H9 (cell line): ENCODE data around the gene NRXN3. TPM values are rescaled to one million over a fixed set of nuclear protein-coding genes. Genes with fewer than 3 reads are reported as not detected.
A peak's percentile ranks its signal among the peaks of the same experiment; 100 is the strongest.

Experiments used
- DNase-seq: peaks from one replicate; pipeline ENCODE4 v3.0.0-alpha.2; 2017
- H2AFZ ChIP-seq: one replicate; pipeline ENCODE4 v1.6.1; 2013; ENCODE audit warnings: mild to moderate bottlenecking, low read length, control low read depth, moderate library complexity
- H2AK5ac ChIP-seq: 2 replicates; pipeline ENCODE4 v1.6.1; 2013; ENCODE audit warnings: low read length, control low read depth, mixed read lengths; ENCODE audit not compliant: insufficient read length
- H2BK120ac ChIP-seq: one replicate; pipeline ENCODE4 v1.6.1; 2013; ENCODE audit warnings: low read depth, mild to moderate bottlenecking, low read length, control low read depth, inconsistent platforms; ENCODE audit not compliant: poor library complexity, severe bottlenecking
- H2BK12ac ChIP-seq: 2 replicates; pipeline ENCODE4 v1.6.1; 2013; ENCODE audit warnings: low read length, control low read depth, mixed read lengths, low read depth; ENCODE audit not compliant: insufficient read length
- H2BK15ac ChIP-seq: 2 replicates; pipeline ENCODE4 v1.6.1; 2013; ENCODE audit warnings: low read depth, low read length, control low read depth
- H2BK20ac ChIP-seq: one replicate; pipeline ENCODE4 v1.6.1; 2013; ENCODE audit warnings: low read depth, mild to moderate bottlenecking, low read length, control low read depth, inconsistent platforms; ENCODE audit not compliant: poor library complexity, severe bottlenecking
- H2BK5ac ChIP-seq: 2 replicates; pipeline ENCODE4 v1.6.1; 2013; ENCODE audit warnings: low read length, control low read depth, mixed read lengths; ENCODE audit not compliant: insufficient read length
- H3K14ac ChIP-seq: 2 replicates; pipeline ENCODE4 v1.6.1; 2013; ENCODE audit warnings: low read length, control low read depth; ENCODE audit not compliant: insufficient read depth
- H3K18ac ChIP-seq: 2 replicates; pipeline ENCODE4 v1.6.1; 2013; ENCODE audit warnings: low read depth, mild to moderate bottlenecking, mixed read lengths, low read length, control low read depth; ENCODE audit not compliant: insufficient read length
- H3K23ac ChIP-seq: 2 replicates; pipeline ENCODE4 v1.6.1; 2013; ENCODE audit warnings: low read length, control low read depth, mixed read lengths, low read depth; ENCODE audit not compliant: insufficient read length
- H3K23me2 ChIP-seq: 2 replicates; pipeline ENCODE4 v1.6.1; 2013; ENCODE audit warnings: low read depth, mild to moderate bottlenecking, mixed read lengths, low read length, control low read depth; ENCODE audit not compliant: insufficient read length, poor library complexity, severe bottlenecking
- H3K27ac ChIP-seq: 2 replicates; pipeline ENCODE4 v1.5.1; 2013; ENCODE audit warnings: low read length, control low read depth, mixed read lengths, low read depth; ENCODE audit not compliant: insufficient read length
- H3K27me3 ChIP-seq: 2 replicates; pipeline ENCODE4 v1.6.1; 2013; ENCODE audit warnings: low read length, control low read depth, inconsistent platforms; ENCODE audit not compliant: insufficient read depth
- H3K4ac ChIP-seq: 2 replicates; pipeline ENCODE4 v1.6.1; 2013; ENCODE audit warnings: low read depth, mild to moderate bottlenecking, control low read depth, inconsistent platforms, low read length, moderate library complexity
- H3K4me1 ChIP-seq: 2 replicates; pipeline ENCODE4 v1.6.1; 2013; ENCODE audit warnings: low read length, control low read depth, inconsistent platforms; ENCODE audit not compliant: insufficient read depth
- H3K4me2 ChIP-seq: 2 replicates; pipeline ENCODE4 v1.6.1; 2013; ENCODE audit warnings: low read length, control low read depth, mixed read lengths; ENCODE audit not compliant: insufficient read length, insufficient read depth
- H3K56ac ChIP-seq: 2 replicates; pipeline ENCODE4 v1.6.1; 2013; ENCODE audit warnings: low read depth, mild to moderate bottlenecking, mixed read lengths, low read length, control low read depth; ENCODE audit not compliant: insufficient read length
- H3K79me1 ChIP-seq: 2 replicates; pipeline ENCODE4 v1.6.1; 2013; ENCODE audit warnings: low read depth, mild to moderate bottlenecking, moderate library complexity, low read length, control low read depth, inconsistent platforms; ENCODE audit not compliant: insufficient read depth, poor library complexity, severe bottlenecking
- H3K79me2 ChIP-seq: 2 replicates; pipeline ENCODE4 v1.6.1; 2013; ENCODE audit warnings: low read length, control low read depth, inconsistent platforms; ENCODE audit not compliant: insufficient read depth
- H3K9ac ChIP-seq: 2 replicates; pipeline ENCODE4 v1.6.1; 2013; ENCODE audit warnings: low read length, control low read depth, mixed read lengths; ENCODE audit not compliant: insufficient read length; ENCODE audit errors: extremely low read depth
- H3K9me3 ChIP-seq: one replicate; pipeline ENCODE4 v1.6.1; 2013; ENCODE audit warnings: low read depth, low read length, inconsistent platforms; ENCODE audit not compliant: control insufficient read depth
- H3T11ph ChIP-seq: one replicate; pipeline ENCODE4 v1.6.1; 2013; ENCODE audit warnings: mild to moderate bottlenecking, low read length, control low read depth, inconsistent platforms
- H4K20me1 ChIP-seq: one replicate; pipeline ENCODE4 v1.6.1; 2013; ENCODE audit not compliant: control insufficient read depth, insufficient read length, insufficient read depth
- H4K5ac ChIP-seq: 2 replicates; pipeline ENCODE4 v1.6.1; 2013; ENCODE audit warnings: low read depth, mild to moderate bottlenecking, mixed read lengths, low read length, control low read depth; ENCODE audit not compliant: insufficient read length
- H4K8ac ChIP-seq: replicated peaks from 2 replicates; pipeline ENCODE4 v1.6.1; 2013; ENCODE audit warnings: low read length, control low read depth, mixed read lengths, low read depth; ENCODE audit not compliant: insufficient read length
- H4K91ac ChIP-seq: 2 replicates; pipeline ENCODE4 v1.6.1; 2013; ENCODE audit warnings: low read depth, mild to moderate bottlenecking, moderate library complexity, mixed read lengths, low read length, control low read depth; ENCODE audit not compliant: insufficient read length
- H3K27ac Mint-ChIP-seq, 3 experiments: 2 replicates in 2 of 3; 3 replicates in 1 of 3; pipeline ENCODE4 v1.8.0; 2020 to 2021; ENCODE audit warnings: mixed read lengths in 3 of 3, mild to moderate bottlenecking in 1 of 3, moderate library complexity in 1 of 3
- H3K27me3 Mint-ChIP-seq: 2 replicates; pipeline ENCODE4 v1.8.0; 2021; ENCODE audit warnings: low read depth, mild to moderate bottlenecking, moderate library complexity, mixed read lengths
- H3K36me3 Mint-ChIP-seq, 3 experiments: 2 replicates in 2 of 3; 3 replicates in 1 of 3; pipeline ENCODE4 v1.8.0; 2020 to 2021; ENCODE audit warnings: low read depth in 3 of 3, mixed read lengths in 3 of 3; ENCODE audit not compliant: insufficient read depth in 1 of 3
- H3K4me1 Mint-ChIP-seq, 2 experiments: 2 replicates each; pipeline ENCODE4 v1.8.0; 2020; ENCODE audit warnings: mixed read lengths in 2 of 2
- H3K4me3 Mint-ChIP-seq, 2 experiments: 2 replicates in 1 of 2; 3 replicates in 1 of 2; pipeline ENCODE4 v1.8.0; 2020 to 2021; ENCODE audit warnings: mild to moderate bottlenecking in 2 of 2, mixed read lengths in 2 of 2, moderate library complexity in 1 of 2
- H3K9me3 Mint-ChIP-seq, 2 experiments: 2 replicates in 1 of 2; 3 replicates in 1 of 2; pipeline ENCODE4 v1.8.0; 2020; ENCODE audit warnings: mild to moderate bottlenecking in 2 of 2, mixed read lengths in 2 of 2, moderate library complexity in 1 of 2
- WGBS: extraction: QIAGEN DNeasy Blood & Tissue Kit; methylation state at CpG from one replicate; pipeline ENCODE4 v1.1.7; 2013; ENCODE audit warnings: missing lambda C conversion rate, low lambda C conversion rate, mixed read lengths; ENCODE audit not compliant: insufficient read length; ENCODE audit errors: extremely low coverage; 5-methylcytosine and 5-hydroxymethylcytosine counted together
- total RNA-seq: library from RNA; stranded (reverse); gene quantifications from 2 replicates; pipeline ENCODE4 v1.2.1, GENCODE V29; 2021
- TF ChIP-seq, protein P1 (sequence below): fragments of 200-600 bp; sonication (generic); conservative IDR thresholded peaks from 3 replicates; pipeline ENCODE4 v1.8.0; 2021; ENCODE audit warnings: antibody characterized with exemption, mild to moderate bottlenecking

NRXN3 gene
- total RNA-seq, 1 experiment from 2014 or later = 1.8 TPM

- Histone ChIP-seq H2AK5ac (no peak overlapping the region), H3K79me1 (no peaks in the 10 kb centered on the region), H3K27me3 (no peaks in the 10 kb centered on the region), H3K23me2 (no peaks in the 10 kb centered on the region), H3K23ac (no peak overlapping the region), H3K14ac (no peak overlapping the region), H3K9ac (no peak overlapping the region), H4K5ac (no peak overlapping the region), H2BK5ac (no peak overlapping the region), H4K20me1 (no peaks in the 10 kb centered on the region), H2BK20ac (no peak overlapping the region), H3K4ac (no peak overlapping the region), H3K9me3 (no peaks in the 10 kb centered on the region), H3K4me1 (no peaks in the 10 kb centered on the region), H2BK120ac (no peak overlapping the region), H3T11ph (no peak overlapping the region), H4K91ac (no peak overlapping the region), H2BK12ac (no peak overlapping the region), H3K56ac (no peak overlapping the region), H3K79me2 (no peaks in the 10 kb centered on the region), H3K4me2 (no peak overlapping the region), H3K18ac (no peak overlapping the region), H2BK15ac (no peak overlapping the region), H4K8ac (no peak overlapping the region), H3K27ac (no peak overlapping the region), H2AFZ (no peak overlapping the region)
- TF ChIP-seq, protein P1, sequence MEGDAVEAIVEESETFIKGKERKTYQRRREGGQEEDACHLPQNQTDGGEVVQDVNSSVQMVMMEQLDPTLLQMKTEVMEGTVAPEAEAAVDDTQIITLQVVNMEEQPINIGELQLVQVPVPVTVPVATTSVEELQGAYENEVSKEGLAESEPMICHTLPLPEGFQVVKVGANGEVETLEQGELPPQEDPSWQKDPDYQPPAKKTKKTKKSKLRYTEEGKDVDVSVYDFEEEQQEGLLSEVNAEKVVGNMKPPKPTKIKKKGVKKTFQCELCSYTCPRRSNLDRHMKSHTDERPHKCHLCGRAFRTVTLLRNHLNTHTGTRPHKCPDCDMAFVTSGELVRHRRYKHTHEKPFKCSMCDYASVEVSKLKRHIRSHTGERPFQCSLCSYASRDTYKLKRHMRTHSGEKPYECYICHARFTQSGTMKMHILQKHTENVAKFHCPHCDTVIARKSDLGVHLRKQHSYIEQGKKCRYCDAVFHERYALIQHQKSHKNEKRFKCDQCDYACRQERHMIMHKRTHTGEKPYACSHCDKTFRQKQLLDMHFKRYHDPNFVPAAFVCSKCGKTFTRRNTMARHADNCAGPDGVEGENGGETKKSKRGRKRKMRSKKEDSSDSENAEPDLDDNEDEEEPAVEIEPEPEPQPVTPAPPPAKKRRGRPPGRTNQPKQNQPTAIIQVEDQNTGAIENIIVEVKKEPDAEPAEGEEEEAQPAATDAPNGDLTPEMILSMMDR = peak; percentile 91
- WGBS = no CpG with 5 or more reads among the region's 8 CpGs
- Mint-ChIP-seq H3K9me3 (no peaks in the 10 kb centered on the region), H3K4me3 (no peak overlapping the region), H3K27me3 (no peaks in the 10 kb centered on the region; the same call in none of the 2 replicates), H3K36me3 (no peaks in the 10 kb centered on the region), H3K4me1 (peaks cover 8 to 9% of the 10 kb centered on the region in 2 experiments), H3K27ac (no peak overlapping the region)
- DNase-seq = peak; percentile 85
Measured at GRCh38 chr14:78164226-78164853, 5.8 kb upstream of the NRXN3 start.
